Measurements from ENCODE around the gene PAX5.

The PAX5 gene

GRCh38 chr9:36895744-36896260, 138.3 kb downstream of the PAX5 start:
- TF ChIP-seq USF1 (IDR thresholded peaks at IDR 0.05), result no peak

- no peak for TF ChIP-seq RAD21 (IDR thresholded peaks at IDR 0.05; ENCODE audit: low read depth)
Observed at GRCh38 chr9:36894695-36895310, 139.3 kb downstream of the PAX5 start.

GRCh38 chr9:36893911-36894310, 140.2 kb downstream of the PAX5 start:
- TF ChIP-seq CEBPB (IDR thresholded peaks at IDR 0.05) (no peak), ZBTB7A (IDR thresholded peaks at IDR 0.05; ENCODE audit: low read depth) (no peak), RAD21 (IDR thresholded peaks at IDR 0.05; ENCODE audit: low read depth) (no peak), MAX (IDR thresholded peaks at IDR 0.05) (no peak), REST (IDR thresholded peaks at IDR 0.05; ENCODE audit: low read depth) (no peak), FOXM1 (IDR thresholded peaks at IDR 0.05; ENCODE audit: borderline replicate concordance, low read depth) (no peak), EGR1 (IDR thresholded peaks at IDR 0.05) (no peak), NFIC (IDR thresholded peaks at IDR 0.05) (no peak), USF1 (IDR thresholded peaks at IDR 0.05) (no peak), TAF1 (IDR thresholded peaks at IDR 0.05; ENCODE audit: low read depth) (no peak), YY1 (IDR thresholded peaks at IDR 0.05; ENCODE audit: low read depth) (no peak), CREB1 (IDR thresholded peaks at IDR 0.05; ENCODE audit: low read depth) (no peak)

GRCh38 chr9:36893184-36893583, 140.9 kb downstream of the PAX5 start:
- TF ChIP-seq YY1 (IDR thresholded peaks at IDR 0.05; ENCODE audit: low read depth), result no peak
- TF ChIP-seq USF1 (IDR thresholded peaks at IDR 0.05), result no peak
- no peak for TF ChIP-seq MAX (IDR thresholded peaks at IDR 0.05)
- no peak for TF ChIP-seq ZBTB7A (IDR thresholded peaks at IDR 0.05; ENCODE audit: low read depth)

GRCh38 chr9:36892279-36892678, 141.8 kb downstream of the PAX5 start:
- TF ChIP-seq TAF1 (IDR thresholded peaks at IDR 0.05; ENCODE audit: low read depth) (no peak), EP300 (IDR thresholded peaks at IDR 0.05; ENCODE audit: borderline replicate concordance) (no peak), MAX (IDR thresholded peaks at IDR 0.05) (no peak), ZBTB7A (IDR thresholded peaks at IDR 0.05; ENCODE audit: low read depth) (no peak), FOXM1 (IDR thresholded peaks at IDR 0.05; ENCODE audit: borderline replicate concordance, low read depth) (no peak), RAD21 (IDR thresholded peaks at IDR 0.05; ENCODE audit: low read depth) (no peak), CEBPB (IDR thresholded peaks at IDR 0.05) (no peak), REST (IDR thresholded peaks at IDR 0.05; ENCODE audit: low read depth) (no peak), TEAD4 (IDR thresholded peaks at IDR 0.05) (no peak), CREB1 (IDR thresholded peaks at IDR 0.05; ENCODE audit: low read depth) (no peak), TCF12 (IDR thresholded peaks at IDR 0.05; ENCODE audit: low read depth) (no peak), NFIC (IDR thresholded peaks at IDR 0.05) (no peak)

- TF ChIP-seq TCF12 (IDR thresholded peaks at IDR 0.05; ENCODE audit: low read depth), result no peak
- TF ChIP-seq EGR1 (IDR thresholded peaks at IDR 0.05), result no peak
- no peak for TF ChIP-seq YY1 (IDR thresholded peaks at IDR 0.05; ENCODE audit: low read depth)
- no peak for TF ChIP-seq FOXM1 (IDR thresholded peaks at IDR 0.05; ENCODE audit: borderline replicate concordance, low read depth)
- TF ChIP-seq REST (IDR thresholded peaks at IDR 0.05; ENCODE audit: low read depth), result no peak
Observed at GRCh38 chr9:36891341-36891811, 142.7 kb downstream of the PAX5 start.
